Measurements from ENCODE around the gene TMPRSS7.
"Not testable (repeated sequence)": the region's sequence is repeated elsewhere in the genome, so short reads cannot be mapped to it uniquely, and the experiment has no call there.

TMPRSS7 gene

DNA sequence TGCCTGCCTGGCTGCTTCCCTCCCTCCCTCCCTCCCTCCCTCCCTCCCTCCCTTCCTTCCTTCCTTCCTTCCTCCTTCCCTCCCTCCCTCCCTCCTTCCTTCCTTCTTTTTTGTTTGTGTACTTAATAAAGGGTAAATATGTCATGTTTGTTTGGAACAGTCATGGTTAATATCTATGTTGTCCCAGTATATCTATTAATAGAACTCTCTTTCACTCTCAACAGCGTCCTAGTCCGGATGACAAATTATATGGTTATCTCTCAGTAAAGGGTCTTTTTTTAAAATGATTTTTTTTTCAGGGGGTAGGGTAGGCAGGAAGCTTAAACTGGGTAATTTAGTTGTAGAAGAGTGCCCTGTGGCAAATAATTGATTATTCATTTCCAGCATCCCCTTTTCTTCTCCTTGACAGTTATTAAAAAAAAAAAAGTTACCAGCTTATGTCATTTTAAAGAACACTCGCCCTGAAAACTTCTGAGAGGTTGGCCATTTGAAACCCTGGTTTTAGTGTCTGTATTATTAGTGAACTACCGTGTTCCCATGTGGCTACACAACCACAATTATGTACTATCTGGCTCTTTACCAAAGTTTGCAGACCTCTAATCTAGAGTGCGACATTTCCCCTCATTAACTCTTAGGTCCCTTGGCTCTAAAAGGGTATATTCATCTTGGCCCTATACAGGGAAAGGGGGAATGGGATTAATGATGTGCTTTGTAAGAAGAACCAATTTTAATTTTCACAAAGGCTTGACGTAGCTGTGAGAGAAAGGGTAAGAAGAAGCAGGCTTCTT, 22.1 kb upstream of the TMPRSS7 start:
- no peak for DNase-seq (ENCODE audit: low spot score)

DNA sequence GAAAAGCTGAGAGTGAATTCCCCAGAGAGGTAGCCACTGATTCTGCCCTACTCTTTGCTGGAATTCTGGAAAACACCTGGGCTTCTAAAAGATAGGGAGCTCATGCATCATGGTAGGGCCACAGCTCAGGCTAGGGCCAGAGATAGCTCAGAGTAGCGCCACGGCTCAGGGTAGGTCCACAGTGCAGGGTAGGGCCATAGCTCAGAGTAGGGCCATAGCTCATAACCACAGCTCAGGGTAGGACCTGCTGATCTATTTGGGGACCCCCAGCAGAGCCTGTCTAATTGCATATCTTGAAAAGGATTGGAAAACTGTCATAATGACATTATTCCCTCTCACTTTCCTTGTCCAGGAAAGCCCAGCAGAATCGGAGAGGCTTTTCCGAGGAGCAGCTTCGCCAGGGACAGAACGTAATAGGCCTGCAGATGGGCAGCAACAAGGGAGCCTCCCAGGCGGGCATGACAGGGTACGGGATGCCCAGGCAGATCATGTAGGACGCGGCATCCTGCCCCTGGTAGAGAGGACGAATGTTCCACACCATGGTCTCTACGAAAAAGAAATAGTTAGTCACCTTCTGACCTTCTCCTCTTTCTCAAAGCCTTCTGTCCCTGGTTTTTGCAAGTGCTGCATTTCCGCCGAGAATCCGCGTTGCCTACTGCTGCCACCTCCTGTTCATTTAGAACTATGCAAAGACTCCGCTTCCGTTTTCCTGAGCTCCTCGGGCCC, 21.3 kb upstream of the TMPRSS7 start:
- DNase-seq (ENCODE audit: low spot score): peak; percentile 70

DNA sequence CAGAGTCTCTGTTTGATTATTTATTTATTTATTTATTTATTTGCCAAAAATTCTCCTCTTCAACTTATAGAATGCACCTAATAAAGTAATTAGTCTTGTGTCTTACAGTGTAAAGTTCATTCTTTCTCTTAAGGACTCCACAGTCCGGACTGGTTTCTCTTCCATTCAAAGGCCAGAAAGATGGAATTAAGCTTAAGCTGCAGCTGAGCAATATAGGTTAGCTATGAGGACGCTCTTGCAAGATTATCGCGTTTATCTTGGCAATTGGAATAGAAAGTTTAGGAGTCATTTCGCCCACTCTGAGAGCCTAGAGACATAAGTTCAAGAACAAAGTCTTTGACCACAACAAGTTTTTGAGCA, 20.8 kb upstream of the TMPRSS7 start:
- no peak for DNase-seq (ENCODE audit: low spot score)

DNA sequence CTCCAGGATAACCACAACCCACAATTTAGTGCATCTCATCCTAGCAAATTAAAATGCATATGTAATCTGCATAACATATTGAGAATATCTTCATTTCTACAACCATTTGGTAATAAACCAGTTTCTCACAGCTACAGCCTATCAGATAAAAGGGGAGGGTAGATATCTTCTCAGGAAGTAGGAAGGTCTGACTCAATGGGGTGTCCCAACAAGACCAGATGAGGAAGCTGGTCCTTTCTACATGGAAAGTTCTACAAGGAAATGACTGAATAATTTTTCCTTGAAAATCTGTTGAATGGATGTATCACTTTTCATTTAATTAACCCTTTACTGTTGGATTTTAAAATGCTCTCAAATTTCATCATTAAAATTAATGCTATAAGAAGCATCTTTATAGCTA, 17.4 kb upstream of the TMPRSS7 start:
- no peak for DNase-seq (ENCODE audit: low spot score)

DNA sequence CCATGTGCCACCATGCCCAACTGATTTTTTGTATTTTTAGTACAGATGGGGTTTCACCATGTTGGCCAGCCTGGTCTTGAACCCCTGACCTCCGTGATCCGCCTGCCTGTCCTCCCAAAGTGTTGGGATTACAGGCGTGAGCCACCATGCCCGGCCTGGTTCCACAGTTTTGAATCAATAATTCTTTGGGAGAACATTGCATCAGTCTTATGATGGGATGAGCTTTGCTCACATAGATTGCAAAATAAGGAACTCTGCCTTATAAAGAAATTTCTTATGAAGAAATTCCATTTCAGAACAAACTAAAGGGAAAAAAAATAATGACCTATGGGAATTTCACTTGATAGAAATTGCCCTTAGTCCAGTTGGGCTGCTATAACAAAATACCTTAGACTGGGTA, 15.8 kb upstream of the TMPRSS7 start:
- DNase-seq (ENCODE audit: low spot score): no peak

DNA sequence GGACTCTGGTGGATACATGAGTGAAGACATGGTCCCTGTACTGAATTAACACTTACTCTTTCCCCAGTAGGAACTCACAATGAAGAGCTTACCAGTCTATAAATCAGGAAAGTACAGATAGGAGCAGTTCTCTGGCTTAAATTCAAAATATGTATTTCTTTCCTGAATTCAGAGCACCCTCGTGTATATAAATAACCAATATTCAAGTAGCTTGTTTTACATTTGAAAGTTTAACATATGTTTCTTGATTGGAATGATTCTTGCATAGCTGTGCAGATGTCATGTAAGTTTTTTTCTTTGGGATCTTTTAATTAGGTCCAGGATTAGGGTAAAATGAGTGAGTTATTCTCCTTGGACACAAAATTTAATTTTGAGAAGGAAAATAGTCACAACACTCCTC, 14.8 kb upstream of the TMPRSS7 start:
- DNase-seq (ENCODE audit: low spot score): no peak

DNA sequence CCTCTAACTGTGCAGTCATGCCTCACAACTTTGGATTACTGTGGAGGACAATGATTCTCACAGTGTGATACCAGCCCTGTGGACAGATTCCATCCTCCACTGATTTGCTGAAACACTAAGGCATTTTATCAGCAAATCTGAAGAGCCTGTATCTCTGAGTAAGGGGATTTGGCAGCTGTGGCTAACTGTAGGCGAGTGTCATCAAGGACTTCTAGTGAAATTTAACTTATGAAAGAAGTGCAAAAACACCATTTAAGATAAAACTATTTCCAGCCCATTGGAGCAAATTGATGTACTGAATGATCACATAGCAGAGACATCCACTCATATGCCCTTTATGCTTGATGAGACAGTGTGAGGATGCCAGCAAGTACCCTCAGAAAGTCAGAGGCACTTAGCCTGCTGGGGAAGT, 13.9 kb upstream of the TMPRSS7 start:
- no peak for DNase-seq (ENCODE audit: low spot score)

DNA sequence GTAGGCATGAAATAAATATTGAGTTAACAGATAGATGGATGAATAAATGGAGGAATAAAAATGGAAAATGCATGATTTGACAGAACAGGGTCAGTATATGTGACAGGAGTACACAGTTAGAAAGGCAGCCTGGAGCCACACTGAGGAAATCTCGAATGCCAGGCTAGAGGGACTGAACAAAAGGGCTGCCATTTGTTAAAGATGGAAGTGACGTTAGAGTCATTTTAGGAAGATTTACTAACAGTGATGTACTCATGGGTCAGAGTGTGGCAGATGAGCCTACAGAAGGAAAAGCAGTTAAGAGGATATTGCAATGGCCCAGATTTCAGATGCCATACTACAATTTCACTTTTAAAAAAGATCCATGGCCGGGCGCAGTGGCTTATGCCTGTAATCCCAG, 7.4 kb upstream of the TMPRSS7 start:
- no peak for DNase-seq (ENCODE audit: low spot score)

DNA sequence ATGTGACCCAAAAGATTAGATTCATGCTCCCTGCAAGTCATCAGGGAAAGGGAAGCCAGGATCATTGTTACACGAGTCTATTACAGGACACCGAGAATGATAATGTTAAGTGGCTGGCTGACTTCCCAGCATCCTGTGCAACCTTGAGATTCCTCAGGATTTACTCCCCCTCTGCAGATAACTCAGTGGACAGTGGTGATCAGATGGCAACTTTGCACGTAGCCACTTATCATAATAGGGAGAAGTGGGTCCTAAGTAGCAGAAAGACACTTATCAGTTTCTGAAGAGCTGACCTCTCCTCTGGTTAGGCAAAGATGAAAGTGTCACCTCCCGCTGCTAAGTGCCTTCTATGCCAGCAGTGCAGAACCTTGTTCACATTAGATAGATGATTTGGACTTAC, 6.7 kb upstream of the TMPRSS7 start:
- DNase-seq (ENCODE audit: low spot score): no peak

DNA sequence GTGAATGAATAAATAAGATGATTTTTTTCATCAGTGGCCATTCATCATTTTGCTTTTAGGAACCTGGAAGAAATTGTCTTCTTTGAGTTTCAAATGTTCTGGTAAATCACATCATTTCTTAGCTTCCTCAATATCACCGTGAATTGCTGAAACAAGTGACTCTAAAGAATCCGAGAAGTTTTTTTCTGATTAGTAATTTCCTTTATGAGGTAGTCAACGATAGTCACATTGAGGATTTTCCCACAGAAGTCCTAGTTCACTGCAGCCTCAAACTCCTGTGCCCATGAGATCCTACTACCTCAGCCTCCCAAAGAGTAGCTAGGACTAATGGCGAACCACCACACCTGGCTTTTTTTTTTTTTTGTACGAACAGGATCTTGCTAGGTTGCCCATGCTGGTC, 3.6 kb upstream of the TMPRSS7 start:
- no peak for DNase-seq (ENCODE audit: low spot score)

DNA sequence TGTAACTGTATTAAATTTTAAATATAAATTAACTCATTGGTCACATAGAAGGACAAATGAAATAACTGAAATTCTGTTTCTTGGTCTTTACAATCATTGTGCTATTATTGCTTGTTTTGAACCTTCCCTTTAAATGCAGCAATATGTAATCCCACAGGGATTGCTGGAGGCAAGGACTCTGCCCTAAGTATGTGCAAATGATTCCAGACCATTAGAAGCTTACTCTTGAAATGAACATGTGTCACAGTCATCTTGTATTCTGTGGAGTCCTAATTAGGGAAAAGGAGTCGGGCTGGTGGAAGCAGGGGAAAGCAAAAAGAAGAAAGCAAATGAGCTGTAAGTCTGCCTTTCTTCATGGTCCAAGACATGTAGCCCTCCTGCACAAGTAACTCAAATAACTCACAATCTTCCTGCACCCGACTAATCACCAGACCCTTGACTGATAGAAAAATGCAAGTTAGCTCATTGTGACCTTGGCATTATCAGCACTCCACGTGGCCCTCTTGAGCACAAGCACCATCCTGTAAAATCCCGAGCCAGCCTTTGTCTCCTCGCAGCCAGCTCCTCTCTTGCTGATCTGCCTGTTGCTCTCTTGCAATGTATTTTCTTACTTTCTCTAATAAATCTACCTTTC, 2.3 kb upstream of the TMPRSS7 start:
- DNase-seq (ENCODE audit: low spot score): no peak

DNA sequence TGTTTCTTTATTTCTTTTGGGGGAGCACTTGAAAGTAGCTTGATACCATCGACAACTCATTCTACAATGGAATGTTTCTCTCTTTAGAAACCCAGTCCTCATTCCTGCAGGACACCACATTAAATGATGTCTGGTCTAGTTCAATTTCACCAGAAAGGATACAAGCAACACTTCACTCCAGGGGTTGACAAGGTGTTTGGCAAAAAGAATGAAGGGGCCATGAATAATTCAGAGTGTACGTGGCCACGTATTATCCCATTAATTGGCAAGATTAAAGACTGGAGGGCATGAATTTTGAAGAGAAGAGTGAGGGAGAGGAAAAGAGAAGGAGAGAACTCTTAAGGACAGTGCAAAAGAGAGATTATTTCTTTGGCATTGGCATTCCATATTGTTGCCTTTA, 705 bp downstream of the TMPRSS7 start:
- no peak for DNase-seq (ENCODE audit: low spot score)

DNA sequence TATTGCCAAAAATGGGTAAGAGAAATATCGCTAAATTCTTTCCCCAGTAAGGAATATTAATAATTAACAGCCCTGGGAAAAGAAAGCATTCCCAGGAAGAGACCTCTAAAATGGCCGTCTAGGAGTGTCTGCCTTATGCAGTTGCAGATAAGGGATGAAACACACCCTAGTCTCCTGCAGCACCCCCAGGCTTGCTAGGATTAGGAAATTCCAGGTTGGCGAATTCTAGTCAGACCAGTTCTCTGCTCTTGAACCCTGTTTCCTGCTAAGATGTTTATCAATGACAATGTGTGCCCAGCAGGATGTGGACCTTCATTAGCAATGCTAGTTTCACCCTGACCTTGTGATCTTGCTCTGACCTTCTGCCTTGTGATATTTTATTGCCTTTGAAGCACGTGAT, 2.7 kb downstream of the TMPRSS7 start:
- DNase-seq (ENCODE audit: low spot score): not testable (repeated sequence)

DNA sequence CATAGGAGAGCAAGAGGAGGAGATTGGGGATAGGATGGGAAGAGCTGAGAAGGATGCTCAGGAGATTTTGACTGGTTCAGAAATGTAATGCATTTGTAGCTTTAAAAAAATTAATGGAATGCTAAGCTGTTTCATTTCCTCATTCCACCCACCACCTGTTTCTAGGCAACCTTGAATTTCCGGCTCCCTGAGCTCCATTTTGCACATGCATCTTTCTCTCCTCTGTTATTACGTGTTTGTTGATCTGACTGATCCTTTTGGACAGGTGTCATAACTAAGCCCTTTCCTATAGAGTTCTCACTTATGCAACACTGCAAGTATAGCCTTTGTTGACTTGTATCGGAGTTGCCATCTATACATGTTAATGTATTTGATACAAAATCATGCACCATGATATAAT, 4.3 kb downstream of the TMPRSS7 start:
- no peak for DNase-seq (ENCODE audit: low spot score)

DNA sequence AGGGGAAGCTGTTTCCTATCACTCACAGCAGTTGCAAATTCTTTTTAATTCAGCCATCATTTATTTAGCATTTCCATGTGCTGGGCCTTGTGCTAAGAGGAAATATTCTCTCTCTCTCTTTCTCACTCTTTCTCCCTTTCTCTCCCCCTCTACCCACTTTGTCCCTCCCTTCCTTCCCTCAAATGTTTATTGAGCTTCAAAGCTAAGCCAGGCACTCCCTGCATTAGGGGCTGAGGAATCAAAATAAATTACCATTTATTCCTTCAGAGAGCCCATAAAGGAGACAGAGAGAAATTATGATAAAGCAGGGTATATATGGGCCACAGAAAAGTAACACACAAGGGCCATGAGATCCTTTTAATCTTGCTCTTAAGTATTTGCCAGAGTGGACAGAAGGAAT, 6.8 kb downstream of the TMPRSS7 start:
- no peak for DNase-seq (ENCODE audit: low spot score)

DNA sequence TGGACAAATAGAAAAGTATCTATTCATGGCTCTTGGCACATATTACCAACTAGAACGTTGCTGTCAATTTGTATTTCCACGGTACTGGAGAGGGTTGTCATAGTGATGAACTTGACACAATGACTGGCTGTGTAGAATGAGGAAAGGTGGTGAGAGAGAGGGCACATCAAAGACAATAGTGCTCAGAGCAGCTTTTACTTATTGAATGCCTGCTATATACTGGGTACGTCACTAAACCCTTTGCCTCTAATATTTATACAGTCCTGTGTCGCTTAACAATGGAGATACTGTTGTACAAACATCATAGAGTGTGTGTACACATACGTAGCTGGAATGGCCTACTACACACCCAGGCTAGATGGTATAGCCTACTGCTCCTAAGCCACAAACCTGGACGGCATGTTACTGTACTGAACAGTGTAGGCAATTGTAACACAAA, 8.3 kb downstream of the TMPRSS7 start:
- no peak for DNase-seq (ENCODE audit: low spot score)

DNA sequence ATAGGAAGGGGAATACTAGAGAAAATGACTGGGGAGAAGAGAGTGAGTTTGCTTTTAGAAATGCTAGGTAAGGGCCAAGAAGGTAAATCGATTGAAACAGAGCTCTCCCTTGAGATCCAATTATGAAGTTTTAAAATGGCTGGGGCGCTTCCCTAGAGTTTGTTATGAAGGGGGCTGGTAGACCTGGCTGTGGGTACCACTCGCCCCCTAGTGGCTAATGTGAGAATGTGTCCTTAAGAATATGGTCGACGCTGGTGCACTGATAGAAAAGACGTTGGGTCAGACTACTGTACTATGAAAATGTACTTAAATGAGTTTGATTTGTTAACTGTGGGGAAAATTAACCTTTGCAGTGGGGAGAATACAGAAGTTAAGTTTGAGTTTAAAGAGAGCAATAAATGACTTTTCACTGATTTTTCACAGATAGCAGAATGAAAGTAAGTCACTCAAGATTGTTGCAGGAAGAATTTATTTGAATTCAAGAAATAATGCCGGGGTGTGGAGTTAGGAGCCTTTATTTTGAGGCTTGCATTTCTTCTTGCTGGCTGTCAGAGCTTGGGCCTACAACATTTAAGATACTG, 9.2 kb downstream of the TMPRSS7 start:
- DNase-seq (ENCODE audit: low spot score): peak; percentile 86

DNA sequence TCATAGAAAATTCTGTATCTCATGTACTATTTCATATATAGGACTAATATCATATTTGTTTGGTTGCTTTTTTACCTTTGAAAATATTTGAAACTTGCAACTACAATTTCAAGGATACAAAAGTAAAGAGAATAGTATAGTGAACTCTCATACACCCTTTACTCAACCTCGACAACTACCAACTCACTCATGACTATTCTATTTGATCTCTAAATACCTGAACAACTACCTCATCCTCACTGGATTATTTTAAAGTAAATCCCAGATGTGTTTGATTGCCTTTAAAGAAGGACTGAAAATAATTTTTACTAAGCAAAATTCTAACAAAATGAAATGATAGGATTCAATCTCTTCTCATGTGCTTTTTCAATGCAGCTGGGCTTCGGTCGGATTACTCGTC, 12.1 kb downstream of the TMPRSS7 start:
- DNase-seq (ENCODE audit: low spot score): no peak

DNA sequence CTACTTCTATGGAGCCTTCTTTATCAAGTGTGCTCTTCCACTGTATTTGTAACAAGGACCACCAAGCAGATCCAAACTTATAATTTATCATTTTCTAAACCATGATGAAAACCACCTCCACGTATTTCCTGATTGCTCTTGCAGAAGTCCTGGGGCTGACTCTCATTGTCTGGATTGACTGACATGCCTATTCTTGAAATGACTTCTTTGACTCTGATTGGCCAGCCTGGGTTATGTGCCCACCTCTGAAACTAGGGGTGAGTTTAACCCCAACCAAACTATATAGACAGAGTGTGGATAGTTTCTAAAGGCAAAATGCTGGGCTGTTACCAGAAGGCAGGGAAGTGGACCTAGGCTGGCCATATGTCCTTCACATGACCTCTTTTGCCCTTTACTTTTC, 12.7 kb downstream of the TMPRSS7 start:
- DNase-seq (ENCODE audit: low spot score): no peak

DNA sequence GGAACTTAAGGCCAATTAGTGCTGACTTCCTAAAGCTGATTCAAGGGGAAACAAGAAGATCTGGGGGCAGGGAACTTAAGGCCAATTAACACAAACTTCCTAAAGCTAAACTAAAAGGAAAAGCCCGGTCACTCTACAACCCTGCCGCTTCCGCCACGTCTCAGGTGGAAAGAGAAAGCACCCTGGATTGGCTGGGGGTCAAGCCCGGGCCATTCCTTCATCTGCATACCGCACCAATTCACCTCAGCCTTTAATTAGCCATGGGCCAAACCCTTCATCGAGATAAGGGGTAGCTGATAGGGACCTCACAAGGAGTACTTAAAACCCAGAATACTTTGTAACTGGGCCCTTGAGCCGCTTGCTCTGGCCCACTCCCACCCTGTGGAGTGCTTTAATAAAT, 14.4 kb downstream of the TMPRSS7 start:
- DNase-seq (ENCODE audit: low spot score): no peak

DNA sequence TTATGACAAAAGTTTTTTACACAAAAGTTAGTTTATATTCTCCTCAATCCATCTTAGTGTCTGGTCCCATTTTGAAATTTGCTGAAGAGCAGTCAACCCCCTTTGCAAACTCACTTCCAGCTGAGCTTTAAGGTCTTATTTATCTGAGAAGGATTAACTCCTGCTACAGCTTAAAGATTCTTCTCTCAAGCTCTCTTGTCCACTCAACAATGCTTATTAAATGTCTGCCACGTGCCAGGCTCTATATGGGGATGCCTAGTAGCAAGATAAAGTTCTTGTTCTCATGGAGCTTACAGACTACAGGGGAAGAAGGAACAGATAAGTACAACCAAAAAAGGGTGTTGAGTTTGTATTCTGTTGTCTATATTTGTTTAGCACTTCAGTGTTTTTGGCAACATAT, 18.7 kb downstream of the TMPRSS7 start:
- DNase-seq (ENCODE audit: low spot score): no peak

DNA sequence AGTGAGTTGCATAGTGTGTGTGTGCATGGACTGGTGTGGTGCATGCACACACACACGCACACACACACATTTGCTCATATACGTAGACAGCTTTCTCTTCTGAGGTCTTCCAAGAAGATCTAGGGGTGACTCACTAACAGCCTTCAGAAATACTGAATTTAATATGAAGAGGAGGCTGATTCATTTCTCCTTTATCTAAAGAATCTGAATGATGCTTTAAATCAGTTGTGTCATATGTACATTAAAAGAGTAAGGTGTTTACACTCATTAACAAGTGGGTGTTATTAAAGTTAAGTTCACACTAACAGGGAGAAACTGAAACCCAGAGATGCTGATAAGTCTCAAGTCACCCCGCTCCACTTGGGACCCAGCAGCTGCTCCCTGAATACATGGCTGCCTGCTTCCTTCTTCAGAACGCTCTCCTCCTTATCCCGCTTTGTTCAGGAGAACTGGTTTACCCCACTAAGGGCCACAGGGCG, 22.0 kb downstream of the TMPRSS7 start:
- DNase-seq (ENCODE audit: low spot score): no peak

DNA sequence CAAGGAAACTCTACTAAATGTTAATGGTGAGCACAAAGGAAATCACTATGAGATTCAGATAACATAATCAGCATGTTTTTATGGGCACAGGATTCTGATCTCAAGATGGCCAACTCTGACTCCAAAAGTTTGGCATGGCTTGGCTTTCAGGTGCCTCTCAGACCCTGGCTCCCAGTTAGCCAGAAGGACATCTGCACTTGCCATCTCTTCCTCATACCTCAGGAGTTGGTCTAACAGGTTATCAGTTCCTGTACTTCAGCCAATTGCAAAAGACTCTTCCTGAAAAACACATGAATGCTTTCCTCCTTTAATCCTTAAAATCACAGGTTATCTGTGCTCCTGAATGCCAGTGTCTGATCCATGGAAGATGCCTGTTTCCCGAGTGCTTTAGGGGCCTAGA, 25.0 kb downstream of the TMPRSS7 start:
- DNase-seq (ENCODE audit: low spot score): no peak
